Progenitor cell of endocrine pancreas (in vitro differentiated cells): Measurements from ENCODE around the gene TGFBR2. TPM values are rescaled to one million over a fixed set of nuclear protein-coding genes. Genes with fewer than 3 reads are reported as not detected.

Experiments used
- DNase-seq: peaks from one replicate; pipeline ENCODE4 v3.0.0; 2021; ENCODE audit warnings: low spot score; ENCODE audit not compliant: unreplicated experiment
- H3K27ac Mint-ChIP-seq: 2 replicates; pipeline ENCODE4 v1.8.0; 2021; ENCODE audit warnings: mild to moderate bottlenecking, moderate library complexity, mixed read lengths
- H3K27me3 Mint-ChIP-seq: 2 replicates; pipeline ENCODE4 v1.8.0; 2021; ENCODE audit warnings: mixed read lengths
- H3K36me3 Mint-ChIP-seq: 2 replicates; pipeline ENCODE4 v1.8.0; 2022; ENCODE audit warnings: mixed read lengths; ENCODE audit not compliant: insufficient read depth
- H3K4me1 Mint-ChIP-seq: 2 replicates; pipeline ENCODE4 v1.8.0; 2021; ENCODE audit warnings: low read depth, mixed read lengths
- H3K4me3 Mint-ChIP-seq: 2 replicates; pipeline ENCODE4 v1.8.0; 2021; ENCODE audit warnings: low read depth, mild to moderate bottlenecking, moderate library complexity, mixed read lengths
- H3K9me3 Mint-ChIP-seq: 2 replicates; pipeline ENCODE4 v1.8.0; 2021; ENCODE audit warnings: low read depth, mixed read lengths
- CTCF ChIP-seq: fragments of 200-600 bp; sonication (generic); IDR thresholded peaks from one replicate; pipeline ENCODE4 v1.5.0; 2021; ENCODE audit warnings: antibody characterized with exemption, mild to moderate bottlenecking; ENCODE audit not compliant: unreplicated experiment
- total RNA-seq: library from RNA; stranded (reverse); gene quantifications from 2 replicates; pipeline ENCODE4 v1.2.1, GENCODE V29; 2021

The TGFBR2 gene
- total RNA-seq, 1 donor from 2014 or later = 21.1 TPM

GRCh38 chr3:30721314-30721634, 114.9 kb downstream of the TGFBR2 start:
- no peak for TF ChIP-seq CTCF
- Mint-ChIP-seq H3K4me1 (peaks cover 15% of the 10 kb centered on the region), H3K36me3 (peaks cover 2% of the 10 kb centered on the region), H3K27ac (peak overlapping the region; percentile 46), H3K9me3 (peaks cover 21% of the 10 kb centered on the region), H3K27me3 (no peaks in the 10 kb centered on the region), H3K4me3 (no peak overlapping the region)
- DNase-seq = no peak

- DNase-seq = no peak
- Mint-ChIP-seq H3K4me1 (peaks cover 20% of the 10 kb centered on the region), H3K9me3 (peaks cover 17% of the 10 kb centered on the region), H3K36me3 (no peaks in the 10 kb centered on the region), H3K27ac (no peak overlapping the region), H3K27me3 (no peaks in the 10 kb centered on the region), H3K4me3 (no peak overlapping the region)
- TF ChIP-seq CTCF = no peak
Measured at GRCh38 chr3:30723211-30723610, 116.8 kb downstream of the TGFBR2 start.

- H3K9me3 Mint-ChIP-seq = peaks cover 14% of the 10 kb centered on the region
- H3K27ac Mint-ChIP-seq = no peak overlapping the region
- H3K4me1 Mint-ChIP-seq = peaks cover 20% of the 10 kb centered on the region
- no peaks in the 10 kb centered on the region for H3K36me3 Mint-ChIP-seq
- no peak overlapping the region for H3K4me3 Mint-ChIP-seq
- TF ChIP-seq CTCF = no peak
- no peak for DNase-seq
- no peaks in the 10 kb centered on the region for H3K27me3 Mint-ChIP-seq
Measured at GRCh38 chr3:30724863-30725262, 118.5 kb downstream of the TGFBR2 start.

- no peak overlapping the region for H3K4me3 Mint-ChIP-seq
- no peak overlapping the region for H3K27ac Mint-ChIP-seq
- TF ChIP-seq CTCF = no peak
Measured at GRCh38 chr3:30728143-30728542, 121.7 kb downstream of the TGFBR2 start.

GRCh38 chr3:30729512-30729911, 123.1 kb downstream of the TGFBR2 start:
- peaks cover 10% of the 10 kb centered on the region for H3K9me3 Mint-ChIP-seq
- no peaks in the 10 kb centered on the region for H3K36me3 Mint-ChIP-seq
- DNase-seq = no peak
- TF ChIP-seq CTCF = no peak
- H3K4me3 Mint-ChIP-seq = no peak overlapping the region
- peaks cover 8% of the 10 kb centered on the region for H3K4me1 Mint-ChIP-seq
- no peak overlapping the region for H3K27ac Mint-ChIP-seq
- peaks cover 5% of the 10 kb centered on the region for H3K27me3 Mint-ChIP-seq

More at GRCh38 chr3:30728143-30728542, 121.7 kb downstream of the TGFBR2 start:
- H3K4me1 Mint-ChIP-seq = peaks cover 8% of the 10 kb centered on the region
- H3K36me3 Mint-ChIP-seq = no peaks in the 10 kb centered on the region
- peaks cover 5% of the 10 kb centered on the region for H3K27me3 Mint-ChIP-seq
- peaks cover 10% of the 10 kb centered on the region for H3K9me3 Mint-ChIP-seq
- no peak for DNase-seq
